NOMO-1 treated with DMSO at 0.1 percent for 48 hours (cell line): ENCODE measurements around the gene DYRK1A.
A peak's percentile ranks its signal among the peaks of the same experiment; 100 is the strongest.

Experiments
- DNase-seq: peaks from one replicate; lab custom pipeline; 2025; ENCODE audit not compliant: unreplicated experiment; lab: John Stamatoyannopoulos, UW

Gene DYRK1A

GRCh38 chr21:37563641-37564340 is 197.2 kb downstream of the DYRK1A start:
- peak; percentile 85 for DNase-seq

GRCh38 chr21:37564341-37564923 is 197.9 kb downstream of the DYRK1A start:
- DNase-seq: peak; percentile 90

GRCh38 chr21:37564924-37565529 is 198.5 kb downstream of the DYRK1A start:
- DNase-seq: no peak

GRCh38 chr21:37565530-37566223 is 199.1 kb downstream of the DYRK1A start:
- DNase-seq: peak; percentile 33

- DNase-seq: no peak
Observed at GRCh38 chr21:37566790-37567615, 200.4 kb downstream of the DYRK1A start.

GRCh38 chr21:37568415-37568814 is 201.8 kb downstream of the DYRK1A start:
- no peak for DNase-seq

- no peak for DNase-seq
Observed at GRCh38 chr21:37568916-37569315, 202.3 kb downstream of the DYRK1A start.

- DNase-seq: no peak
Observed at GRCh38 chr21:37571442-37571841, 204.9 kb downstream of the DYRK1A start.

- no peak for DNase-seq
Observed at GRCh38 chr21:37574316-37574715, 207.7 kb downstream of the DYRK1A start.

- DNase-seq: no peak
Observed at GRCh38 chr21:37574751-37575150, 208.2 kb downstream of the DYRK1A start.

GRCh38 chr21:37575580-37575979 is 209.0 kb downstream of the DYRK1A start:
- DNase-seq: no peak
